ENCODE measurements around the gene HIC1.

Gene HIC1

GRCh38 chr17:2034157-2034556 is 20.7 kb upstream of the HIC1 start:
- no peaks in the 10 kb centered on the region for H3K9me2 ChIP-seq (replicated peaks; ENCODE audit: insufficient read depth, low read length)
- no peaks in the 10 kb centered on the region for H4K20me1 ChIP-seq (ENCODE audit: low read depth, low read length)
- H3K9me3 ChIP-seq (ENCODE audit: insufficient read depth, low read length), result no peaks in the 10 kb centered on the region
- H3K79me2 ChIP-seq (ENCODE audit: insufficient read depth, low read length), result no peaks in the 10 kb centered on the region
- no peaks in the 10 kb centered on the region for H3F3A ChIP-seq (ENCODE audit: insufficient read depth)
- H3K36me3 ChIP-seq (ENCODE audit: low read length), result no peaks in the 10 kb centered on the region
- H2AFZ ChIP-seq (ENCODE audit: low read depth, low read length, severe bottlenecking), result no peak overlapping the region
- no peak overlapping the region for H3K27ac ChIP-seq (ENCODE audit: low read depth, low read length)
- no peak overlapping the region for H3K4me2 ChIP-seq (ENCODE audit: low read depth, low read length, poor library complexity, severe bottlenecking)
- no peaks in the 10 kb centered on the region for H3K27me3 ChIP-seq (ENCODE audit: low read length)
- no peak overlapping the region for H3K4me3 ChIP-seq (ENCODE audit: insufficient read depth, low read length, poor library complexity, severe bottlenecking)
- TF ChIP-seq, protein P1, sequence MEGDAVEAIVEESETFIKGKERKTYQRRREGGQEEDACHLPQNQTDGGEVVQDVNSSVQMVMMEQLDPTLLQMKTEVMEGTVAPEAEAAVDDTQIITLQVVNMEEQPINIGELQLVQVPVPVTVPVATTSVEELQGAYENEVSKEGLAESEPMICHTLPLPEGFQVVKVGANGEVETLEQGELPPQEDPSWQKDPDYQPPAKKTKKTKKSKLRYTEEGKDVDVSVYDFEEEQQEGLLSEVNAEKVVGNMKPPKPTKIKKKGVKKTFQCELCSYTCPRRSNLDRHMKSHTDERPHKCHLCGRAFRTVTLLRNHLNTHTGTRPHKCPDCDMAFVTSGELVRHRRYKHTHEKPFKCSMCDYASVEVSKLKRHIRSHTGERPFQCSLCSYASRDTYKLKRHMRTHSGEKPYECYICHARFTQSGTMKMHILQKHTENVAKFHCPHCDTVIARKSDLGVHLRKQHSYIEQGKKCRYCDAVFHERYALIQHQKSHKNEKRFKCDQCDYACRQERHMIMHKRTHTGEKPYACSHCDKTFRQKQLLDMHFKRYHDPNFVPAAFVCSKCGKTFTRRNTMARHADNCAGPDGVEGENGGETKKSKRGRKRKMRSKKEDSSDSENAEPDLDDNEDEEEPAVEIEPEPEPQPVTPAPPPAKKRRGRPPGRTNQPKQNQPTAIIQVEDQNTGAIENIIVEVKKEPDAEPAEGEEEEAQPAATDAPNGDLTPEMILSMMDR (IDR thresholded peaks at IDR 0.05; ENCODE audit: insufficient read depth, low read length, poor library complexity, severe bottlenecking), result no peak
- TF ChIP-seq EZH2phosphoT487 (conservative IDR thresholded peaks at IDR 0.05; ENCODE audit: low read length), result no peak
- H3K9ac ChIP-seq (ENCODE audit: low read length), result no peak overlapping the region

DNA sequence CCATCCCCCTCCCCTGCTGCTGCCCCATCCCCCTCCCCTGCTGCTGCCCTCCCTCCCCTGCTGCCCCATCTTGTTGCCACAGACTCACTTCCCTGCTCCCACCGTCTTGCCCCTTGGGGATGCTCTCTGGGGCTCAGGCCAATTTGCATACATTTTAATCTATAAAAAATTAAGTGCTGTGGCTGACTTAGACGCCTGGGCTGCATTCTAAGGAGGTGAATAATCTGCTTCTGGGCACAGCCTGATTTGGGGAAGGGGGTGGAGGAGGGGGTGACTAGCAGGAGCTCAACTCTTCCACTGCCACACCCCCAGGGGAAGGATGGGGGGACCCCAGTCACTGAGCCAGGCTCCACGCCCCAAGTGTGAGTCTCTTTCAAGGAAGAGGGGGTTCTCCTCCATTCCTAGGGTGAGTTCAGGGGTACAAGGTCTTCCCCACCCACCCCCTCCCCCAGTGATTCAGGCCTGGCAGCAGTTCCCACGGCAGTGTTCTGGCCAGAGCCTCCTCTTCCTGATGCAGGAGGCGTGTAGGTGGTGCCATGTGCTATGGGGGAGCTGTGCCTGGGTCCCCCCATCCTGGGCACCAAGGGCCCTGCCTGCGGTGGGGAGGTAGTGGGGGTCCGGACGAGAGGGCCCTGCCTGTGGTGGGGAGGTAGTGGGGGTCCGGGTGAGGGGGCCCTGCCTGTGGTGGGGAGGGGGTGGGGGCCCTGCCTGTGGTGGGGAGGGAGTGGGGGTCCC is 19.9 kb upstream of the HIC1 start:
- no peak overlapping the region for H3K27ac ChIP-seq (ENCODE audit: low read depth, low read length)
- no peaks in the 10 kb centered on the region for H4K20me1 ChIP-seq (ENCODE audit: low read depth, low read length)
- no peaks in the 10 kb centered on the region for H3K9me2 ChIP-seq (replicated peaks; ENCODE audit: insufficient read depth, low read length)
- no peak overlapping the region for H3K4me2 ChIP-seq (ENCODE audit: low read depth, low read length, poor library complexity, severe bottlenecking)
- H3K9ac ChIP-seq (ENCODE audit: low read length), result no peak overlapping the region
- H3K36me3 ChIP-seq (ENCODE audit: low read length), result no peaks in the 10 kb centered on the region
- H3F3A ChIP-seq (ENCODE audit: insufficient read depth), result no peaks in the 10 kb centered on the region
- no peak overlapping the region for H3K4me3 ChIP-seq (ENCODE audit: insufficient read depth, low read length, poor library complexity, severe bottlenecking)
- H3K79me2 ChIP-seq (ENCODE audit: insufficient read depth, low read length), result no peaks in the 10 kb centered on the region
- H2AFZ ChIP-seq (ENCODE audit: low read depth, low read length, severe bottlenecking), result no peak overlapping the region
- TF ChIP-seq, protein P1 (IDR thresholded peaks at IDR 0.05; ENCODE audit: insufficient read depth, low read length, poor library complexity, severe bottlenecking), result no peak
- no peak for TF ChIP-seq EZH2phosphoT487 (conservative IDR thresholded peaks at IDR 0.05; ENCODE audit: low read length)
- H3K27me3 ChIP-seq (ENCODE audit: low read length), result no peaks in the 10 kb centered on the region
- H3K9me3 ChIP-seq (ENCODE audit: insufficient read depth, low read length), result no peaks in the 10 kb centered on the region

GRCh38 chr17:2035541-2036488 is 19.1 kb upstream of the HIC1 start:
- Histone ChIP-seq H3K9me3 (ENCODE audit: insufficient read depth, low read length) (no peaks in the 10 kb centered on the region), H3K36me3 (ENCODE audit: low read length) (no peaks in the 10 kb centered on the region), H3F3A (ENCODE audit: insufficient read depth) (no peaks in the 10 kb centered on the region), H3K4me2 (ENCODE audit: low read depth, low read length, poor library complexity, severe bottlenecking) (no peak overlapping the region), H3K9ac (ENCODE audit: low read length) (no peak overlapping the region), H2AFZ (ENCODE audit: low read depth, low read length, severe bottlenecking) (no peak overlapping the region), H3K27ac (ENCODE audit: low read depth, low read length) (no peak overlapping the region), H3K9me2 (replicated peaks; ENCODE audit: insufficient read depth, low read length) (no peaks in the 10 kb centered on the region), H3K79me2 (ENCODE audit: insufficient read depth, low read length) (no peaks in the 10 kb centered on the region), H4K20me1 (ENCODE audit: low read depth, low read length) (no peaks in the 10 kb centered on the region), H3K27me3 (ENCODE audit: low read length) (no peaks in the 10 kb centered on the region), H3K4me3 (ENCODE audit: insufficient read depth, low read length, poor library complexity, severe bottlenecking) (no peak overlapping the region)
- no peak for TF ChIP-seq EZH2phosphoT487 (conservative IDR thresholded peaks at IDR 0.05; ENCODE audit: low read length)
- TF ChIP-seq, protein P1 (IDR thresholded peaks at IDR 0.05; ENCODE audit: insufficient read depth, low read length, poor library complexity, severe bottlenecking), result no peak

Measured in SU-DHL-6 (cell line).